Umbilical cord (tissue), 2 donors: Measurements from ENCODE around the gene ZGPAT. TPM values are rescaled to one million over a fixed set of nuclear protein-coding genes. Genes with fewer than 3 reads are reported as not detected.

Experiments used
- DNase-seq: peaks from one replicate; pipeline ENCODE4 v3.0.0-alpha.2; 2015; ENCODE audit warnings: low spot score
- total RNA-seq: library from RNA; depleted of rRNA; stranded (reverse); fragments of >200 nt; gene quantifications from one replicate; pipeline ENCODE4 v1.2.3, GENCODE V29; 2014; ENCODE audit warnings: low replicate concordance; ENCODE audit not compliant: insufficient read depth

ZGPAT gene
- total RNA-seq, 1 donor from 2014 or later = 15.6 TPM

DNA sequence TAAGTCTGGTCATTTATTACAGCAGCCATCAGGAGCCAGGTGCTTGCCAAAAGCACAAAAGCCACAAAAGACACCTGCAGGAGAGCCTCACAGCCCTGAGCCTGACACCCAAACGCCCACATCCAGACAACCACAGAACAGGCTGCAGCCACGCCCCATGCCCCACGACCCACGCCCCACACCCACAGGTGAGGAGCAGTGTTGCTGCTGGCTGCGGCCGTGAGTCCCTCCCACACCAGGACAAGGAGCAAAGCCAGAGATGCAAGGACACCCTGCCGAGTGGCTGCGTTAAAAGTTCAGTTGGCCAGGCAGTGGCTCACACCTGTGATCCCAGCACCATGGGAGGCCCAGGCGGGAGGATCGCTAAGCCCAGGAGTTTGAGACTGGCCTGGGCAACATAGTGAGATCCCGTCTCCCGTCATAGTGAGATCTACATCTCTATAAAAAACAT, 74.7 kb downstream of the ZGPAT start:
- DNase-seq = no peak

DNA sequence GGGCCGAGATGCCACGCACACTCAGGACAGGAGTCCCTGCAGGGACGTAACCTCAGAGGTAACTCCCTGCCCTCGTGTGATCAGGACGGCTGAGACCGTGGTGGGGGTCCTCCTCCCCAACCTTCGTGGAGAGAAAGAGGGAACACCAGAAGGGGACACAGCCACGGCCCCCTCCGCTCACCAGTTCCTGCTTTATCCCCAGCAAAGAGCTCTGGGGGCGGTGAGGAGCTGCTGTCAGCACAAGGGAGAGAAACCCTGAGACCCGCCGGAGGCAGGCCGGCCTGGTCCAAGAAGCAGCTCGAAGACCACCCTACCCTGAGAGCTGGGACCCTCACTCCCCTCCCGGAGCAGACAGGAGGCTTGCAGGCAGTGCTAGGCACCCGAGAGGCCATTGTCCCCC, 76.1 kb downstream of the ZGPAT start:
- no peak for DNase-seq

DNA sequence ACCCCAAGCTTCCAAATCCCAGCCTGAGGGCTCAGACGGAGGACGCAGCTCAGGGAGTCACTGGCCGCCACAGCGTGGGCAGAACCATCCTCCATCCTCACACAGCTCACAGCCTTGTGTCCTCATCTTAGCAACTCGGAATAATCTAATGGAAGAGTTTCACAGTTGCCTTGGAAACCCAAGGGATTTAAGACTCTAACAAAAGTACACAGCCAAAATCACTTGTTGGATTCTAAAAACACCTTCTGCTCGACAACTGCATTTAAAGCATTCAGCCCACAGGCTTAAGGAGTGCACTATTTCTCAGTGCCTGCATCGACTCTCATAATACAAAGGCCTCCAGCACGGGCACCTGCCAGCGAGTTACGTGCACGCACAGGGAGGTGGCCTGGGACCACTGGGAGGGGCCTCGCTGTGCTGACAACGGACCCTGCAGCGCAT, 77.9 kb downstream of the ZGPAT start:
- no peak for DNase-seq

Other genes starting within 250 kb of the ZGPAT start
- gene KCNQ2, start 235.4 kb upstream of the ZGPAT start, total RNA-seq = 0.96 TPM
- gene EEF1A2, start 209.0 kb upstream of the ZGPAT start, total RNA-seq = 7.2 TPM
- 54.2 TPM for gene PPDPF, start 187.3 kb upstream of the ZGPAT start, total RNA-seq
- 1.2 TPM for gene PTK6, start 170.7 kb upstream of the ZGPAT start, total RNA-seq
- gene SRMS, start 160.3 kb upstream of the ZGPAT start, total RNA-seq = not detected
- gene FNDC11, start 153.9 kb upstream of the ZGPAT start, total RNA-seq = 1.2 TPM
- gene HELZ2, start 133.8 kb upstream of the ZGPAT start, total RNA-seq = 35.6 TPM
- gene GMEB2, start 80.9 kb upstream of the ZGPAT start, total RNA-seq = 3.4 TPM
- 12.5 TPM for gene STMN3, start 54.6 kb upstream of the ZGPAT start, total RNA-seq
- gene RTEL1, start 49.7 kb upstream of the ZGPAT start, total RNA-seq = 17.6 TPM
- not detected for gene TNFRSF6B, start 11.4 kb upstream of the ZGPAT start, total RNA-seq
- gene ARFRP1, start 63 bp upstream of the ZGPAT start, total RNA-seq = 38.3 TPM
- 1.2 TPM for gene LIME1, start 28.6 kb downstream of the ZGPAT start, total RNA-seq
- gene SLC2A4RG, start 31.7 kb downstream of the ZGPAT start, total RNA-seq = 15.2 TPM
- gene ZBTB46, start 123.2 kb downstream of the ZGPAT start, total RNA-seq = 1.7 TPM
- not detected for gene ABHD16B, start 153.5 kb downstream of the ZGPAT start, total RNA-seq
- gene TPD52L2, start 157.2 kb downstream of the ZGPAT start, total RNA-seq = 72.2 TPM
- 25.5 TPM for gene DNAJC5, start 187.1 kb downstream of the ZGPAT start, total RNA-seq
- gene UCKL1, start 248.4 kb downstream of the ZGPAT start, total RNA-seq = 48.2 TPM